GM19035 (cell line): ENCODE data around the gene PRCD.
"Not testable (repeated sequence)": the region's sequence is repeated elsewhere in the genome, so short reads cannot be mapped to it uniquely, and the experiment has no call there.

Experiments
- ATAC-seq: cut with Tn5 transposase; IDR thresholded peaks from one replicate; pipeline ENCODE4 v1.9.1; 2021; ENCODE audit not compliant: unreplicated experiment

The PRCD gene

GRCh38 chr17:76502341-76503211 lies 37.3 kb upstream of the PRCD start:
- no peak for ATAC-seq

GRCh38 chr17:76504117-76504516 lies 35.7 kb upstream of the PRCD start:
- no peak for ATAC-seq

GRCh38 chr17:76506408-76507345 lies 33.2 kb upstream of the PRCD start:
- no peak for ATAC-seq

- not testable (repeated sequence) for ATAC-seq
Measured at GRCh38 chr17:76508472-76509063, 31.3 kb upstream of the PRCD start.

GRCh38 chr17:76510831-76511244 lies 29.0 kb upstream of the PRCD start:
- no peak for ATAC-seq

- ATAC-seq = no peak
Measured at GRCh38 chr17:76511668-76512365, 28.0 kb upstream of the PRCD start.

GRCh38 chr17:76512366-76513305 lies 27.2 kb upstream of the PRCD start:
- ATAC-seq = no peak

- ATAC-seq = no peak
Measured at GRCh38 chr17:76513306-76513692, 26.5 kb upstream of the PRCD start.

- ATAC-seq = not testable (repeated sequence)
Measured at GRCh38 chr17:76514355-76514754, 25.5 kb upstream of the PRCD start.

GRCh38 chr17:76515274-76515949 lies 24.4 kb upstream of the PRCD start:
- no peak for ATAC-seq

GRCh38 chr17:76517638-76518038 lies 22.2 kb upstream of the PRCD start:
- no peak for ATAC-seq

- no peak for ATAC-seq
Measured at GRCh38 chr17:76519048-76519966, 20.5 kb upstream of the PRCD start.

GRCh38 chr17:76521262-76521661 lies 18.6 kb upstream of the PRCD start:
- no peak for ATAC-seq

GRCh38 chr17:76521683-76522082 lies 18.2 kb upstream of the PRCD start:
- not testable (repeated sequence) for ATAC-seq

- peak; percentile 56 for ATAC-seq
Measured at GRCh38 chr17:76523084-76524037, 16.5 kb upstream of the PRCD start.

GRCh38 chr17:76524598-76525512 lies 15.0 kb upstream of the PRCD start:
- no peak for ATAC-seq
